Central memory CD8-positive, alpha-beta T cell (primary cell): ENCODE results near the gene MEOX2.

ENCODE experiments used
- ATAC-seq: fragments of 150-1000 bp; cut with Tn5 transposase; replicated peaks from 2 replicates; pipeline ENCODE4 v1.10.0; 2022; ENCODE audit warnings: mild to moderate bottlenecking, moderate FRiP score, moderate number of reproducible peaks; ENCODE audit not compliant: poor library complexity, severe bottlenecking; ENCODE audit errors: extremely low read depth
- DNase-seq, 2 donors: peaks; one replicate each; pipeline ENCODE4 v3.0.0; 2021; ENCODE audit warnings: low spot score in 2 of 2
- H3K27ac Mint-ChIP-seq: one replicate; pipeline ENCODE4 v1.8.0; 2022; ENCODE audit warnings: low read depth, mild to moderate bottlenecking, moderate library complexity, mixed read lengths
- H3K27me3 Mint-ChIP-seq: one replicate; pipeline ENCODE4 v1.8.0; 2022; ENCODE audit warnings: mixed read lengths
- H3K36me3 Mint-ChIP-seq: one replicate; pipeline ENCODE4 v1.8.0; 2022; ENCODE audit warnings: mild to moderate bottlenecking, moderate library complexity, mixed read lengths; ENCODE audit not compliant: insufficient read depth
- H3K4me1 Mint-ChIP-seq: one replicate; pipeline ENCODE4 v1.8.0; 2022; ENCODE audit warnings: mixed read lengths
- H3K4me3 Mint-ChIP-seq: one replicate; pipeline ENCODE4 v1.8.0; 2022; ENCODE audit warnings: mild to moderate bottlenecking, moderate library complexity, mixed read lengths
- H3K9me3 Mint-ChIP-seq: one replicate; pipeline ENCODE4 v1.8.0; 2022; ENCODE audit warnings: mixed read lengths

MEOX2 gene

DNA sequence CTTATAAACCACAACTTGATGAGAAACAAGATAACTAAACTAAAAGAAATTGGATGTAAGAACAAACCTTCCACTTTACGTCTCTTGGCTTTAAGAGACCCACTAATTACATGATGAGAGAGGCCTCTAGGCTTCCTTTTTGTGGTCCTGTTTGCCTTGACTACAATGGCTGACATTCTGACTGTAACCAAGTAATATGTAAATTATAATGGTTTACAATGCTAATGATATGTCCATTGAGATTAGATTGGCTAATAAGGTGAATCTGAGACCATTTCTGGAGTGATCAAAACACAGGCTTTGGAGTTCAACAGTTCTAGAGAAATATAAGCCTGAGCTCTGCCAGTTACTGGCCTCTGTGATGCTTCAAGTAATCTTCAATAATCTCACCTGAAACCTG, 85.3 kb downstream of the MEOX2 start:
- H3K4me3 Mint-ChIP-seq: no peak overlapping the region
- no peaks in the 10 kb centered on the region for H3K36me3 Mint-ChIP-seq

DNA sequence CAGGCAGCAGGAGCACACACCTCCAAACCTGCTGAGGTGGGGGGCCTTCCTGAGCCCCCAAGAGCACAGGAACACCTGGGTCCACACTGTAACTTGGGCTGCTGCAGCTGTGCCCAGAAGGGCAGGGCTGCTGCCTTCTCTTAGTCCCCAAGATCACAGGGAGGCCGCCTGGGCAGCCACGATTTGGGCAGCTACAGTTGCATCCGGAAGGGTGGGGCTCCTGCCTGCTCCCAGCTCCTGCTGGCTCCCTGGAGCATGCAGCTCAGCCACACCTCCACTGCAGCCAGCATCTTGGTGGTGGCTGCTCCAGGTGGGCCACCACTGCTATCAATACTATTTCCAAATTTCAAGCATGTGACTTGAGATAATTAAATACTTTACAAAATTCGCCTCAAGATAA, 86.2 kb downstream of the MEOX2 start:
- DNase-seq (no peak), ATAC-seq (no peak)
- Mint-ChIP-seq H3K4me1 (no peaks in the 10 kb centered on the region), H3K9me3 (peaks cover 15% of the 10 kb centered on the region), H3K4me3 (no peak overlapping the region), H3K36me3 (no peaks in the 10 kb centered on the region), H3K27me3 (no peaks in the 10 kb centered on the region), H3K27ac (no peak overlapping the region)

More for the DNA sequence above, 85.3 kb downstream of the MEOX2 start:
- Mint-ChIP-seq H3K27ac (no peak overlapping the region), H3K27me3 (no peaks in the 10 kb centered on the region), H3K4me1 (no peaks in the 10 kb centered on the region), H3K9me3 (peaks cover 15% of the 10 kb centered on the region)
- DNase-seq (no peak), ATAC-seq (no peak)

DNA sequence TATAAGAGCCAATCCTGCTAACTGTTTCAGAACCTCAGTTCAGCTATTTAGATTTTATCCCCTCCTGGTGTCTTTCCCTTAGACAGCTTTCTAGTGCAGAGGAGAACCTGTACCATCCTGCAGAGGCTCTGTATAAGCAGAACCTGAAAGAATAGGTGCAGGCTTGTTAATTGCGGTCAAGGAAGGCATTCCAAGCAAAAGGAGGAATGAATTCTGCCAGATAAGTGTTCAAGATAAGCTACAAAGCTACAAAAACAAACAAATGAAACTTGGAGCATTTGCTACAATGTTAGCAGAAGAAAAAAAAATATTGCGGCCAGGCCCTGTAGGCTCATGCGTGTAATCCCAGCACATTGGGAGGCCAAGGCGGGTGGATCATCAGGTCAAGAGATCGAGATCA, 92.0 kb downstream of the MEOX2 start:
- no peaks in the 10 kb centered on the region for H3K27me3 Mint-ChIP-seq
- no peak for ATAC-seq
- no peak for DNase-seq
- no peak overlapping the region for H3K27ac Mint-ChIP-seq
- no peaks in the 10 kb centered on the region for H3K36me3 Mint-ChIP-seq
- no peaks in the 10 kb centered on the region for H3K4me1 Mint-ChIP-seq
- H3K4me3 Mint-ChIP-seq: no peak overlapping the region
- H3K9me3 Mint-ChIP-seq: peaks cover 13% of the 10 kb centered on the region

DNA sequence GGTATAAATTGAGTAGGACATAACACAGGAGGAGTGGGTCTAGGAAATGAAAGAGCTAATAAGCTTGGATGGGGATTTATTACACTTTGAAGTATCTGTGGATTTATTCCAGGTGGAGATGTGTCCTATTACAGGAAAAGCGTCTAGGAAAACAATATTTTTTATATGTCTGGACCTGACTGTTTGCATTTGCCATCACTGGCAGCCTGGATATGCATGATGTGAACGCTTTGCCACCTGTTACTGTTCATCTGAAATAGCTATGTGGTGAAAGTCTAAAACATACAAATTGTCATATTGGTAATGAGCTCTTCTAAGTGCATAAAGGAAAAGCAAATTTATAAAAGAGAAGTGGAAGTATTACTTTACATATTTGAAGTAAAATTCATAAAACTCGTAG, 93.1 kb downstream of the MEOX2 start:
- Mint-ChIP-seq H3K4me3 (no peak overlapping the region), H3K4me1 (no peaks in the 10 kb centered on the region), H3K9me3 (peaks cover 16% of the 10 kb centered on the region), H3K36me3 (no peaks in the 10 kb centered on the region), H3K27me3 (no peaks in the 10 kb centered on the region), H3K27ac (no peak overlapping the region)
- ATAC-seq (no peak), DNase-seq (no peak)

DNA sequence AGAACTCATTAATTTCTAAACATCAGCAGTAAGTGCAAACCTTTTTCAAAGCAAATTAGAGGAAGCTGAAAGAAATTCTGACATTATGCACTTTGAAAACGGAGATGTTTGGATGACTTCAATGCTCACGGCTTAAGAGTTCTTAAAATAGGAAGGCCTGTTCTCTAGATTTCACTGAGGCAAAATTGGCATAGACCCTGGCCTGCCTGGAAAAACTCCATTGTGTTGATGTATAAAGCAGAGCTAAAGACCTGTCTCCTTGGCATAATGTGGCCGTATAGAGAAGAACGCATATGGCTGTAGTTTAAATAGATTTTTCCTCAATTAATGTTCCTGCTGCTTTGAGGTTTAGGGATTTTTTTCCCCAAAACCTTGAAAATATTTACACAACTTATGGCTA, 100.2 kb downstream of the MEOX2 start:
- Mint-ChIP-seq H3K4me3 (no peak overlapping the region), H3K27me3 (no peaks in the 10 kb centered on the region), H3K4me1 (no peaks in the 10 kb centered on the region), H3K9me3 (peaks cover 14% of the 10 kb centered on the region), H3K36me3 (no peaks in the 10 kb centered on the region), H3K27ac (no peak overlapping the region)
- DNase-seq (no peak), ATAC-seq (no peak)

DNA sequence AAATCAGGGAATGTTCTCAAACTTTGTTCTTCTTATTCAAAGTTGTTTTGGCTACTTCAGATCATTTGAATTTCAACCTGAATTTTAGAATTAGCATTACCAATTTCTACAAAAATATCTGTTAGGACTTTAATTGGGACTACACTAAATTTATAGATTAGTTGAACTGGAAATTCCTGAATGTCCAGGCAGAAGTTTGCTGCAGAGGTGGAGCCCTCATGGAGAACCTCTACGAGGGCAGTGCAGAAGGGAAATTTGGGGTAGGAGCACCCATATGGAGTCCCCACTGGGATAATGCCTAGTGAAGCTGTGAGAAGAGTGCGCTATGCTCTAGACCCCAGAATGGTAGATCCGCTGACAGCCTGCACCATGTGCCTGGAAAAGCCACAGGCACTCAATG, 101.9 kb downstream of the MEOX2 start:
- H3K4me3 Mint-ChIP-seq: no peak overlapping the region
- ATAC-seq (no peak), DNase-seq (no peak)
- no peak overlapping the region for H3K27ac Mint-ChIP-seq
- H3K4me1 Mint-ChIP-seq: no peaks in the 10 kb centered on the region
- H3K36me3 Mint-ChIP-seq: no peaks in the 10 kb centered on the region
- H3K9me3 Mint-ChIP-seq: peaks cover 14% of the 10 kb centered on the region
- H3K27me3 Mint-ChIP-seq: no peaks in the 10 kb centered on the region

DNA sequence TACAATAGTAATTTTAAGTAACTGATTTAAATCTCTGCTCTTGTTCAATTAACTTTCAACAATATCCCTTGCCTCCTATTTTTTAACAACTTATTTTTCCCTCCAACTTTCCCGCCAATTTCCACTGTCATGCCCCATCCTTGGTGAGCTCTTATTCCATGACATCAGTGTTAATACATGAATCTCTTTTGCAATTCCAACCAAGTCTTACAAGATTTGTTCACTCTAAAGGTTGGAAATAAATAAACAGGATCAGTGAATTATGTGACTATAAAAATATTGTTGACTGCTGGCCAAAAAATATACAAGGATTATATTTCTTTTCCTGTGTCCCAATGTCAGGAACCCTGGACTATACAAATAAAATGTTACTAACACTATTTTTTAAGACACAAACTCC, 103.7 kb downstream of the MEOX2 start:
- ATAC-seq: no peak
- Mint-ChIP-seq H3K4me3 (no peak overlapping the region), H3K27ac (no peak overlapping the region)

DNA sequence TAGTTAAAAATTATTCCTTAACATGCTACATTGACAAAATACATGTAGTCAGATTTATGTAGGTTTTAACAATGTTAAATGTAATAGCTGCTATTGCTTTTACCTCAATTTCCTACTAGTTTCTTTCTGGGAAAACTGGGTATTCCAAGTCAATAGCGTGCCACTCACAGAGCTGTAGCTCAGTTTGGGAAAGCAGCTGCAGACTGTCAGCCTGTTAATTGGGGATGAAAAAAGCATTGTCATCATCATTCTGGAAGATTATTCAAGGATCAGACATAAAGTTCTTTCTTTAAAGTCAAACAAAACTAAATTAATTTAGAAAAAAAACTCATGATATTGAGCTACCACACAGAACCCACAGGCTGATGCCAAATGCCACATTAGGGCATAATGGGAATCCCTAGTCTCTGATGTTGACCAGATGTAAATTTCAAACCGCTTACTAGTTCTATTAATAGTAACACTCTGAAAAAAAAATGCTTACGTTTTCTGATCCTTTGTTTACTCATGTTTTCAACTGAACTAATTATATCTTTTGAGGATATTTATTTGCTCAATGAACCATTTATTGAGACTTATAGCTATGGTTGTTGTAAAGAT, 105.0 kb downstream of the MEOX2 start:
- Mint-ChIP-seq H3K27ac (no peak overlapping the region), H3K27me3 (no peaks in the 10 kb centered on the region), H3K36me3 (no peaks in the 10 kb centered on the region), H3K9me3 (peaks cover 17% of the 10 kb centered on the region), H3K4me3 (no peak overlapping the region), H3K4me1 (no peaks in the 10 kb centered on the region)
- ATAC-seq: no peak
- DNase-seq: no peak

More for the DNA sequence above, 103.7 kb downstream of the MEOX2 start:
- DNase-seq: no peak
- Mint-ChIP-seq H3K9me3 (peaks cover 11% of the 10 kb centered on the region), H3K27me3 (no peaks in the 10 kb centered on the region), H3K4me1 (no peaks in the 10 kb centered on the region), H3K36me3 (no peaks in the 10 kb centered on the region)

DNA sequence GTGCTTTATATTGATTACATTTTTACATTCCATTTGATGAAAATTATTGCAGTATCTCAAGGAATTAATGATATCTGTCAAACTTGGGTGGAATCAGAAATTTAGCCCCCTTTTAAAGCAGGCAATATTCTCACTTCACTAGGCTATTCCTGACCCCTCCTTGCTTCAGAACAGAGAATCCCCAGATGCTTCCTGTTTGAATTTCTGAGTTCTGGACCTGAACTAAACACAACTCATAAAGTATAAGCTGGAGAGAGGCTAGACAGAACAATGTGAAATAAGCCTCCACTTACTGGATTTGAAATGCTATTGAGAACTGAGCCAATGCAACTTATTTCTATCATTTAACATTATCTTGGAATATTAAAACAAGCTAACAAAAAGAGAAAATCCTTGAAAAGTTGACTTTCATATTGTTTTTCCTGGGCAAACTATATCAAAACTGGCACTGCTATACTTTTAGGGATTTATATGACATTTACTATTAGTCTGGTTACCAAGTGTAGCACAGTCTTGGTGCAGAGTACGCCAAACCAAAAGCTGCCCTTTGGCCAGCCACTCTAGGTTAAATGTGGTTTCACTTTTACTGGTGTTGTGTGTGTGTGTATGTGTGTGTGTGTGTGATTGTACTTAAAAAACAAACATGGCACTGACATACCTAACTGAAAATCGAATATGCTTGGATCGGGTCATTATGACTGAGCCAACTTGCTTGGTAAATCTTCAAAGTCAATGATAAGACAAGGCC, 105.7 kb downstream of the MEOX2 start:
- H3K27ac Mint-ChIP-seq: no peak overlapping the region
- no peaks in the 10 kb centered on the region for H3K36me3 Mint-ChIP-seq
- H3K4me3 Mint-ChIP-seq: no peak overlapping the region
- H3K4me1 Mint-ChIP-seq: no peaks in the 10 kb centered on the region
- no peaks in the 10 kb centered on the region for H3K27me3 Mint-ChIP-seq
- DNase-seq: no peak
- peaks cover 18% of the 10 kb centered on the region for H3K9me3 Mint-ChIP-seq
- no peak for ATAC-seq

DNA sequence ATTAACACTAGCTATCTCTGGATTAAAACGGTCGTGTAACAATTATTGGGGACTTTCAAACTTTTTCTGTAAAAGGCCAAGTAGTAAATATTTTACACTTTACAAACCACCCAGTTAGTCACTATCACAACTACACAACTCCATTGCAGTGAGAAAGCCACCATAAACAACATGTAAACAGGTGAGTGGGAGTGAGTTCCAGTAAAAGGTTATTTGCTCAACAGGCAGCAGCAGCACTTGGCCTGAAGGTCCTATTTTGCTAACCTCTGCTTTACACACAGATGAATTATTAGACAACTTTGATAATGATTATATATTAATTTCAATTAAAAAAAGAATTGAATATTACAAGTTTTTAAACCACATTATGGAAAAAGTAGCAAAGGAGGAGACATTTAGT, 108.9 kb downstream of the MEOX2 start:
- Mint-ChIP-seq H3K36me3 (no peaks in the 10 kb centered on the region), H3K4me3 (no peak overlapping the region), H3K4me1 (no peaks in the 10 kb centered on the region), H3K27me3 (no peaks in the 10 kb centered on the region), H3K27ac (no peak overlapping the region), H3K9me3 (peaks cover 22% of the 10 kb centered on the region)
- DNase-seq: no peak
- no peak for ATAC-seq

DNA sequence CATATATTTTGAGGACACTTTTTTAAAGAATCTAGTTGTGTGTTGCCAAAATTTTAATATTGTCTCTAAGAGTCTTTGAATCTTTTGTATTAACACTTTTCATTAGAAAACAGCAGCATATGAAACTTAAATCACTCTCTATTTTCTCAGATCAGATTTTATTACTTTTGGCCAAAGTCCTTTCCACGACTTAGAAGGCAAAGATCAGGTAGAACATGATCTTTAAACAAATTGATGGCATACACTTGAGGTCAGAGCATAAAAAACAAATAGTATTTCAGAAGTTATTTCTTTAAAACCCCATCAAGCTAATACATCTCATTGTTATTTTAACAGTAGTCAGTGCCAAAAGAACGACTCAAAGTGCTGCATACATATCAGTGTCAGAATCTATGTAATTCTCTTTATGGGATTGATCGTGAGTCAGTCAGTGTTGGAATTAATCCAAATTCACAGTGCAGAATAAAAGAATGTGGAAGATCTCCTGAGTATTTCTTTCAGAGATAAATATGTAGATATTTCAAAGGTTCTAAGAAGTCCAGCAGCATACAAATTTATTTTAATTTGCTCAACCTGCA, 115.1 kb downstream of the MEOX2 start:
- no peaks in the 10 kb centered on the region for H3K4me1 Mint-ChIP-seq
- H3K9me3 Mint-ChIP-seq: peaks cover 16% of the 10 kb centered on the region
- H3K27ac Mint-ChIP-seq: no peak overlapping the region
- no peaks in the 10 kb centered on the region for H3K27me3 Mint-ChIP-seq
- H3K36me3 Mint-ChIP-seq: no peaks in the 10 kb centered on the region
- DNase-seq: no peak
- ATAC-seq: no peak
- no peak overlapping the region for H3K4me3 Mint-ChIP-seq

DNA sequence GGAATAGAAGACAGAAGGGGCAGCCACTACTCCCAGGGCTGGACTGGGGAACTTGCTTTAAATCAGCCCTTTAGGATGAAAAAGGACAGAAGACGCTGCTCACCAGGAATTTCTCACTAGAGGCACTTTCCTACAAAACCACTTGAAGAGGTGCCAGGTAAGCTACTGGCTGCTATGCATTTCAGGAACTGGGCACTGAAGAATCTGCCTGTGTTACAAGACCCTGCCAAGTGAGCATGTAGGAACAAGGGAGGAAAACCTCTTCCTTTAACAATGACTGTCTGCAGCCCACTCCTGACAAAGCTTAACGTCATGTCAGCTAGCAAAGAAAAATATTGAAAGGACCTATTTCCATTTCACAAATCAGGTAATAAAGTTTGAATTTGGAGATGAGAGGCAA, 118.8 kb downstream of the MEOX2 start:
- no peak for DNase-seq
- no peak for ATAC-seq
- peaks cover 6% of the 10 kb centered on the region for H3K9me3 Mint-ChIP-seq
- no peaks in the 10 kb centered on the region for H3K4me1 Mint-ChIP-seq
- H3K4me3 Mint-ChIP-seq: no peak overlapping the region
- H3K36me3 Mint-ChIP-seq: no peaks in the 10 kb centered on the region
- no peaks in the 10 kb centered on the region for H3K27me3 Mint-ChIP-seq
- no peak overlapping the region for H3K27ac Mint-ChIP-seq

DNA sequence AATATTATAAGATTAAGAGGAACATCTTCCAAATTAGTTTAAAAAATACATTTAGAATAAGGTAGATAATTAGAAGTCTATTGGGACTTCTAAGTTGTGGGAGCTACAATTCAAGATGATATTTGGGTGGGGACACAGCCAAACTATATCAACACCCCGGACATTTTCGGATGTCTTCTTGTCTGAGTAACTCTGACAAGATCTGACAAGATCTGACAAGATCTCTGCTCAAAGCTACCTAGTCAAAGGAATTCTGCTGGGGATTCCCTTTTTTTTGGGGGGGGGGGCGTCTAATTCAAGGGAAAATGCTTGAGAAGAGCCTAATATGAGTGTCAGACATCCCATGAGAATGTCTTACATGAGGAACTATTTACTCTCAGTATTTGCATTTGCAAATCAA, 119.4 kb downstream of the MEOX2 start:
- no peaks in the 10 kb centered on the region for H3K4me1 Mint-ChIP-seq
- DNase-seq (no peak), ATAC-seq (no peak)
- no peaks in the 10 kb centered on the region for H3K36me3 Mint-ChIP-seq
- H3K27me3 Mint-ChIP-seq: no peaks in the 10 kb centered on the region
- peaks cover 6% of the 10 kb centered on the region for H3K9me3 Mint-ChIP-seq
- H3K4me3 Mint-ChIP-seq: no peak overlapping the region
- H3K27ac Mint-ChIP-seq: no peak overlapping the region
